Inflammatory macrophage treated with lipopolysaccharide for 4 hours (primary cell): ENCODE data around the gene COQ8A.
"Not testable (repeated sequence)": the region's sequence is repeated elsewhere in the genome, so short reads cannot be mapped to it uniquely, and the experiment has no call there.

Source experiments
- DNase-seq: peaks from one replicate; pipeline ENCODE4 v3.0.0-alpha.2; 2020

COQ8A gene

GRCh38 chr1:226929260-226930111 is 10.6 kb upstream of the COQ8A start:
- DNase-seq, result not testable (repeated sequence)

- DNase-seq, result no peak
These were observed 5.4 kb upstream of the COQ8A start for GRCh38 chr1:226934483-226935237.

- DNase-seq, result peak; percentile 72
These were observed 2.0 kb upstream of the COQ8A start for GRCh38 chr1:226937940-226938725.

- peak; percentile 64 for DNase-seq
These were observed 1.1 kb upstream of the COQ8A start for GRCh38 chr1:226938903-226939437.

GRCh38 chr1:226939438-226940028 is 561 bp upstream of the COQ8A start:
- DNase-seq, result peak; percentile 67

GRCh38 chr1:226940806-226941067 is 643 bp downstream of the COQ8A start:
- no peak for DNase-seq

GRCh38 chr1:226942392-226942791 is 2.3 kb downstream of the COQ8A start:
- DNase-seq, result no peak

GRCh38 chr1:226943156-226943555 is 3.1 kb downstream of the COQ8A start:
- no peak for DNase-seq

- DNase-seq, result no peak
These were observed 3.8 kb downstream of the COQ8A start for GRCh38 chr1:226943927-226944326.

- DNase-seq, result peak; percentile 1
These were observed 5.2 kb downstream of the COQ8A start for GRCh38 chr1:226945106-226945857.

- DNase-seq, result no peak
These were observed 5.8 kb downstream of the COQ8A start for GRCh38 chr1:226945858-226946245.

GRCh38 chr1:226946285-226946684 is 6.2 kb downstream of the COQ8A start:
- no peak for DNase-seq

GRCh38 chr1:226946841-226947240 is 6.7 kb downstream of the COQ8A start:
- no peak for DNase-seq

GRCh38 chr1:226948051-226948450 is 8.0 kb downstream of the COQ8A start:
- no peak for DNase-seq

- no peak for DNase-seq
These were observed 8.4 kb downstream of the COQ8A start for GRCh38 chr1:226948480-226948879.

- DNase-seq, result no peak
These were observed 8.9 kb downstream of the COQ8A start for GRCh38 chr1:226948996-226949395.

GRCh38 chr1:226949401-226949800 is 9.3 kb downstream of the COQ8A start:
- no peak for DNase-seq

- DNase-seq, result no peak
These were observed 10.2 kb downstream of the COQ8A start for GRCh38 chr1:226950316-226950715.

- DNase-seq, result no peak
These were observed 10.8 kb downstream of the COQ8A start for GRCh38 chr1:226950871-226951270.

GRCh38 chr1:226951286-226952117 is 11.4 kb downstream of the COQ8A start:
- peak; percentile 11 for DNase-seq

GRCh38 chr1:226952118-226952441 is 12.0 kb downstream of the COQ8A start:
- DNase-seq, result no peak
